Upper lobe of left lung (tissue), 4 donors: Measurements from ENCODE around the gene FLOT1.

Source experiments
- POLR2A ChIP-seq, 4 donors: fragments of 450-650 bp; IDR thresholded peaks; one replicate each; pipeline ENCODE4 v1.5.1; 2016 to 2017; ENCODE audit warnings: antibody characterized with exemption in 4 of 4, mild to moderate bottlenecking in 2 of 4
- POLR2AphosphoS5 ChIP-seq, 2 donors: sonication (generic); formaldehyde crosslinking; IDR thresholded peaks; one replicate each; pipeline ENCODE4 v1.5.1; 2017; ENCODE audit warnings: antibody characterized with exemption in 2 of 2
- TF ChIP-seq, protein P1 (sequence below), 6 experiments: fragments of 450-650 bp in 4 of 6; fragments of 200-600 bp in 2 of 6; sonication (generic) in 2 of 6; IDR thresholded peaks; one replicate each; pipeline ENCODE4 v1.5.1; 2016 to 2019; ENCODE audit warnings: antibody characterized with exemption in 6 of 6

DNA sequence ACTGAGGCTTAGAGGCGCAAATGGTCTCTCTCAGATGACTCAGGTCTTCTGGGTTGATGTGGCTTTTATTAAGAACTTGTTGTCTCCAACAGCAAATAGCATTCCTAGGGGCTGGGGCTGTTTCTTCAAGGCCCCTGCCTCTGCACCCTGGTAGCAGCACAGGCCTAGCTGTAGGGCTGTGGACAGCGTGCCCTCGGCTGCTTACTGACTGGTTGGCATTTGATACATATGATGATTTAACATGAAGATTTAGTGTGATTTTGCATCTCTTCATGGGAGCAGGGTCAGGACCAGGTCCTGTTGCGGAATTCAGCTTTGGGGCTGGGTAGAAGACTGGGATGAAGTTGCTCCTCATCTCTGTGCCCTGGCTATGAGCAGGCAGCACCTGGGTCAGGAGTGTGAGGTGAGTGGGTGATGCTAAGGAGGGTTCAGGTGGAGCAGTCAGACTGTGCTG, 26.2 kb upstream of the FLOT1 start:
- TF ChIP-seq, protein P1, sequence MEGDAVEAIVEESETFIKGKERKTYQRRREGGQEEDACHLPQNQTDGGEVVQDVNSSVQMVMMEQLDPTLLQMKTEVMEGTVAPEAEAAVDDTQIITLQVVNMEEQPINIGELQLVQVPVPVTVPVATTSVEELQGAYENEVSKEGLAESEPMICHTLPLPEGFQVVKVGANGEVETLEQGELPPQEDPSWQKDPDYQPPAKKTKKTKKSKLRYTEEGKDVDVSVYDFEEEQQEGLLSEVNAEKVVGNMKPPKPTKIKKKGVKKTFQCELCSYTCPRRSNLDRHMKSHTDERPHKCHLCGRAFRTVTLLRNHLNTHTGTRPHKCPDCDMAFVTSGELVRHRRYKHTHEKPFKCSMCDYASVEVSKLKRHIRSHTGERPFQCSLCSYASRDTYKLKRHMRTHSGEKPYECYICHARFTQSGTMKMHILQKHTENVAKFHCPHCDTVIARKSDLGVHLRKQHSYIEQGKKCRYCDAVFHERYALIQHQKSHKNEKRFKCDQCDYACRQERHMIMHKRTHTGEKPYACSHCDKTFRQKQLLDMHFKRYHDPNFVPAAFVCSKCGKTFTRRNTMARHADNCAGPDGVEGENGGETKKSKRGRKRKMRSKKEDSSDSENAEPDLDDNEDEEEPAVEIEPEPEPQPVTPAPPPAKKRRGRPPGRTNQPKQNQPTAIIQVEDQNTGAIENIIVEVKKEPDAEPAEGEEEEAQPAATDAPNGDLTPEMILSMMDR (IDR thresholded peaks at IDR 0.05) = no peak
- TF ChIP-seq POLR2A (IDR thresholded peaks at IDR 0.05) (no peak), POLR2AphosphoS5 (IDR thresholded peaks at IDR 0.05) (no peak)
